ENCODE measurements around the gene ADNP.

GRCh38 chr20:50980071-50980681 lies 48.9 kb upstream of the ADNP start:
- no peak for TF ChIP-seq CTCF (conservative IDR thresholded peaks at IDR 0.05; ENCODE audit: low read depth, low read length)
- TF ChIP-seq MAFK (IDR thresholded peaks at IDR 0.05; ENCODE audit: low read depth, low read length) = no peak; the same call in 1 of the 2 replicates

All from IMR-90 (cell line).